IMR-90 (cell line): ENCODE measurements around the gene RASGEF1C.

Source experiments
- CEBPB ChIP-seq: IDR thresholded peaks from 2 replicates; pipeline ENCODE4 v1.6.1; 2012; ENCODE audit warnings: low read depth, low read length, improper control_type of control experiment
- POLR2A ChIP-seq: IDR thresholded peaks from 2 replicates; pipeline ENCODE4 v1.6.1; 2012; ENCODE audit warnings: mild to moderate bottlenecking, low read depth, low read length
- RFX5 ChIP-seq: IDR thresholded peaks from 2 replicates; pipeline ENCODE4 v1.8.0; 2012; ENCODE audit warnings: low read depth, mild to moderate bottlenecking, low read length, moderate library complexity
- SMC3 ChIP-seq: fragments of 150-350 bp; IDR thresholded peaks from 2 replicates; pipeline ENCODE4 v1.6.1; 2016; ENCODE audit warnings: low read depth, mild to moderate bottlenecking, antibody characterized with exemption, low read length, moderate library complexity
- TF ChIP-seq, protein P1 (sequence below): conservative IDR thresholded peaks from 2 replicates; pipeline ENCODE4 v1.5.1; 2012; ENCODE audit warnings: mild to moderate bottlenecking, low read depth, low read length, improper control_type of control experiment
- TF ChIP-seq, protein P2 (sequence below): fragments of 150-350 bp; IDR thresholded peaks from 2 replicates; pipeline ENCODE4 v1.6.1; 2017; ENCODE audit warnings: mild to moderate bottlenecking, antibody characterized with exemption, low read length, low read depth

DNA sequence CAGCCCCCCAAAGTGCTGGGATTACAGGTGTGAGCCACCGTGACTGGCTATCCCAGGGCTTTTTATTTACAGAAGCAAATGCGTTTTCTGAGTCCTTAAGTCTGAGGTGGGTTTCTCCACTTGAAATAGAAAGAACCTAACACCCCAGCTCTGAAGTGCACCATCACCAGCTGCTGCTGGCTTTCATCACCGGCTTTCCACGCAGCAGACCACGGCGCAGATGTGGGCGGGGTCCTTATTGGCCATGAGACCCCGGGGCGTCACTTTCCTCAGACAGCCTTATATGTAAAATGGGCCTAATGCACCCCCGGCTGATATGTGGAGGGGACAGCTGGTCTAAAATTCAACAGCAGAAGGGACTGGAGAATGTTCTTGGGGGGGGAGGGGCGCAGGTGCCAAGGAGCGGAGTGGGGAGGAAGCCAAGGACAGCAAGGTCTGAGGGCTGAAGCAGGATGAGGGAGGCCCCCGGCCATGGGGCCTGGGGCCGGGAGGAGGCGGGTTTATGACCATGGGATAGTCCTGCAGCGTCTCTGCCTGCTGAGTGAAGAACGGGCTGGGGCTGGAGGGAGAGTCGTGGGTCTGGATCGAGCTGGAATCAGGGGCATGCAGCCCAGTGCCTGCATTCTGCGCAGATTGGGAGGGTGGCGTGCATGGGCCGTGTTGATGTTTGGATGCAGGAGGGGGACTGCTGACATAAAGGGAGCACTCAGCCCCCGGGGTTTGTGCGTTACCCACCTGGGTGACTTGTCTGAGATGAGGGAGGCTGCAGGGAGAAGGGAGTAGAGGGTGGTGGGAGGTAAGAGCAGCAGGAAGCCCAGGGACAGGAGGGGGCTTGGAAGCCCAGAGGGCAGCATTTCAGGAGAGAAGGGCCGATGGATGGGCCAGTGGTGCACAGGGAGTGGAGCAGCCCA lies 30.2 kb downstream of the RASGEF1C start:
- TF ChIP-seq, protein P1, sequence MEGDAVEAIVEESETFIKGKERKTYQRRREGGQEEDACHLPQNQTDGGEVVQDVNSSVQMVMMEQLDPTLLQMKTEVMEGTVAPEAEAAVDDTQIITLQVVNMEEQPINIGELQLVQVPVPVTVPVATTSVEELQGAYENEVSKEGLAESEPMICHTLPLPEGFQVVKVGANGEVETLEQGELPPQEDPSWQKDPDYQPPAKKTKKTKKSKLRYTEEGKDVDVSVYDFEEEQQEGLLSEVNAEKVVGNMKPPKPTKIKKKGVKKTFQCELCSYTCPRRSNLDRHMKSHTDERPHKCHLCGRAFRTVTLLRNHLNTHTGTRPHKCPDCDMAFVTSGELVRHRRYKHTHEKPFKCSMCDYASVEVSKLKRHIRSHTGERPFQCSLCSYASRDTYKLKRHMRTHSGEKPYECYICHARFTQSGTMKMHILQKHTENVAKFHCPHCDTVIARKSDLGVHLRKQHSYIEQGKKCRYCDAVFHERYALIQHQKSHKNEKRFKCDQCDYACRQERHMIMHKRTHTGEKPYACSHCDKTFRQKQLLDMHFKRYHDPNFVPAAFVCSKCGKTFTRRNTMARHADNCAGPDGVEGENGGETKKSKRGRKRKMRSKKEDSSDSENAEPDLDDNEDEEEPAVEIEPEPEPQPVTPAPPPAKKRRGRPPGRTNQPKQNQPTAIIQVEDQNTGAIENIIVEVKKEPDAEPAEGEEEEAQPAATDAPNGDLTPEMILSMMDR: no peak
- TF ChIP-seq CEBPB: no peak
- TF ChIP-seq SMC3: no peak
- TF ChIP-seq POLR2A: no peak
- TF ChIP-seq, protein P2, sequence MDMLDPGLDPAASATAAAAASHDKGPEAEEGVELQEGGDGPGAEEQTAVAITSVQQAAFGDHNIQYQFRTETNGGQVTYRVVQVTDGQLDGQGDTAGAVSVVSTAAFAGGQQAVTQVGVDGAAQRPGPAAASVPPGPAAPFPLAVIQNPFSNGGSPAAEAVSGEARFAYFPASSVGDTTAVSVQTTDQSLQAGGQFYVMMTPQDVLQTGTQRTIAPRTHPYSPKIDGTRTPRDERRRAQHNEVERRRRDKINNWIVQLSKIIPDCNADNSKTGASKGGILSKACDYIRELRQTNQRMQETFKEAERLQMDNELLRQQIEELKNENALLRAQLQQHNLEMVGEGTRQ: no peak
- TF ChIP-seq RFX5: no peak
